HCT116 (cell line): Measurements from ENCODE around the gene FRMD4A.

Experiments
- CTCF ChIP-seq, 3 experiments: fragments of 200-600 bp in 1 of 3; sonication (generic) in 1 of 3; IDR thresholded peaks in 2 of 3; conservative IDR thresholded peaks in 1 of 3; 2 replicates each; pipeline ENCODE4 v1.5.1; 2012 to 2017; ENCODE audit warnings: low read depth in 2 of 3, low read length in 2 of 3, antibody characterized with exemption in 1 of 3, borderline replicate concordance in 1 of 3, control low read depth in 1 of 3, mild to moderate bottlenecking in 1 of 3, mixed read lengths in 1 of 3, mixed run types in 1 of 3, moderate library complexity in 1 of 3; ENCODE audit not compliant: insufficient read depth in 1 of 3
- EZH2 ChIP-seq: fragments of 200-600 bp; sonication (generic); IDR thresholded peaks from 2 replicates; pipeline ENCODE4 v1.6.1; 2017; ENCODE audit warnings: antibody characterized with exemption, mixed run types
- POLR2A ChIP-seq: IDR thresholded peaks from 2 replicates; pipeline ENCODE4 v1.7.0; 2011; ENCODE audit warnings: borderline replicate concordance; ENCODE audit not compliant: insufficient read depth, insufficient read length; ENCODE audit errors: extremely low read depth
- POLR2AphosphoS5 ChIP-seq: IDR thresholded peaks from 2 replicates; pipeline ENCODE4 v1.6.1; 2011; ENCODE audit warnings: mild to moderate bottlenecking, low read depth, low read length, moderate library complexity
- RAD21 ChIP-seq: IDR thresholded peaks from 2 replicates; pipeline ENCODE4 v1.6.1; 2012; ENCODE audit warnings: low read depth, mild to moderate bottlenecking
- SP1 ChIP-seq: IDR thresholded peaks from 2 replicates; pipeline ENCODE4 v1.6.1; 2012; ENCODE audit warnings: low read depth
- SRF ChIP-seq: IDR thresholded peaks from 2 replicates; pipeline ENCODE4 v1.6.1; 2012; ENCODE audit warnings: low read depth
- TCF7L2 ChIP-seq: IDR thresholded peaks from 2 replicates; pipeline ENCODE4 v1.7.0; 2011; ENCODE audit warnings: borderline replicate concordance, inconsistent platforms; ENCODE audit not compliant: insufficient read depth, insufficient read length; ENCODE audit errors: extremely low read depth
- TF ChIP-seq, protein P1 (sequence below): IDR thresholded peaks from 2 replicates; pipeline ENCODE4 v1.6.1; 2012
- TF ChIP-seq, protein P2 (sequence below): IDR thresholded peaks from 2 replicates; pipeline ENCODE4 v1.6.1; 2011; ENCODE audit warnings: mild to moderate bottlenecking, low read length, moderate library complexity; ENCODE audit not compliant: insufficient replicate concordance; ENCODE audit errors: extremely low read depth

DNA sequence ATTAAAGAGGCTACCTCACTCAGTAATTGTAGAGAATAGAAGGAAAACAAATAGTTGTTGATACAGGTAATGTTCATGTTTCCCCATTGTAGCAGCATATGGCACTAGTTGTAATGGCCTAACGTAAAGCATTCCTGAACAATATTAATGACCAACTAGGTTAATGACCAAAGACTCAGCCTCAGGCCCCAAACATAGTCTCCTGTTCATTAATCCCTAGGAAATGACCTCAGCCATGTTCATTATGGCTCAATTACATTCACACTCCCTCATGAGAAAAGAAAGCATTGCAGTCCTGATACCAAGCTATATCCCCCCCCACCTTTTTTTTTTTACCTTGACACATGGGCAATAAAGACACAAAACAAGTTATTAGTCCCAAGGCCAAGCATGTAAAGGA is 12.7 kb downstream of the FRMD4A start:
- TF ChIP-seq POLR2A = no peak
- no peak for TF ChIP-seq CTCF (IDR thresholded peaks at IDR 0.05 in 2 of 3, conservative IDR thresholded peaks at IDR 0.05 in 1 of 3; ENCODE audit: borderline replicate concordance in 1 of 3, insufficient read depth in 1 of 3, low read depth in 2 of 3, low read length in 2 of 3)
- TF ChIP-seq TCF7L2 = no peak
- TF ChIP-seq POLR2AphosphoS5 = no peak
- no peak for TF ChIP-seq SP1
- TF ChIP-seq, protein P1, sequence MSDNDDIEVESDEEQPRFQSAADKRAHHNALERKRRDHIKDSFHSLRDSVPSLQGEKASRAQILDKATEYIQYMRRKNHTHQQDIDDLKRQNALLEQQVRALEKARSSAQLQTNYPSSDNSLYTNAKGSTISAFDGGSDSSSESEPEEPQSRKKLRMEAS = no peak
- TF ChIP-seq SRF = no peak
- no peak for TF ChIP-seq RAD21
- TF ChIP-seq, protein P2, sequence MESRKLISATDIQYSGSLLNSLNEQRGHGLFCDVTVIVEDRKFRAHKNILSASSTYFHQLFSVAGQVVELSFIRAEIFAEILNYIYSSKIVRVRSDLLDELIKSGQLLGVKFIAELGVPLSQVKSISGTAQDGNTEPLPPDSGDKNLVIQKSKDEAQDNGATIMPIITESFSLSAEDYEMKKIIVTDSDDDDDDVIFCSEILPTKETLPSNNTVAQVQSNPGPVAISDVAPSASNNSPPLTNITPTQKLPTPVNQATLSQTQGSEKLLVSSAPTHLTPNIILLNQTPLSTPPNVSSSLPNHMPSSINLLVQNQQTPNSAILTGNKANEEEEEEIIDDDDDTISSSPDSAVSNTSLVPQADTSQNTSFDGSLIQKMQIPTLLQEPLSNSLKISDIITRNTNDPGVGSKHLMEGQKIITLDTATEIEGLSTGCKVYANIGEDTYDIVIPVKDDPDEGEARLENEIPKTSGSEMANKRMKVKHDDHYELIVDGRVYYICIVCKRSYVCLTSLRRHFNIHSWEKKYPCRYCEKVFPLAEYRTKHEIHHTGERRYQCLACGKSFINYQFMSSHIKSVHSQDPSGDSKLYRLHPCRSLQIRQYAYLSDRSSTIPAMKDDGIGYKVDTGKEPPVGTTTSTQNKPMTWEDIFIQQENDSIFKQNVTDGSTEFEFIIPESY = no peak
- no peak for TF ChIP-seq EZH2
